ENCODE data around the gene ASB1. TPM values are rescaled to one million over a fixed set of nuclear protein-coding genes. Genes with fewer than 3 reads are reported as not detected.
A peak's percentile ranks its signal among the peaks of the same experiment; 100 is the strongest.

ASB1 gene
- total and polyA plus RNA-seq, 8 donors: 10.7 to 36.8 (median 18.5) TPM

DNA sequence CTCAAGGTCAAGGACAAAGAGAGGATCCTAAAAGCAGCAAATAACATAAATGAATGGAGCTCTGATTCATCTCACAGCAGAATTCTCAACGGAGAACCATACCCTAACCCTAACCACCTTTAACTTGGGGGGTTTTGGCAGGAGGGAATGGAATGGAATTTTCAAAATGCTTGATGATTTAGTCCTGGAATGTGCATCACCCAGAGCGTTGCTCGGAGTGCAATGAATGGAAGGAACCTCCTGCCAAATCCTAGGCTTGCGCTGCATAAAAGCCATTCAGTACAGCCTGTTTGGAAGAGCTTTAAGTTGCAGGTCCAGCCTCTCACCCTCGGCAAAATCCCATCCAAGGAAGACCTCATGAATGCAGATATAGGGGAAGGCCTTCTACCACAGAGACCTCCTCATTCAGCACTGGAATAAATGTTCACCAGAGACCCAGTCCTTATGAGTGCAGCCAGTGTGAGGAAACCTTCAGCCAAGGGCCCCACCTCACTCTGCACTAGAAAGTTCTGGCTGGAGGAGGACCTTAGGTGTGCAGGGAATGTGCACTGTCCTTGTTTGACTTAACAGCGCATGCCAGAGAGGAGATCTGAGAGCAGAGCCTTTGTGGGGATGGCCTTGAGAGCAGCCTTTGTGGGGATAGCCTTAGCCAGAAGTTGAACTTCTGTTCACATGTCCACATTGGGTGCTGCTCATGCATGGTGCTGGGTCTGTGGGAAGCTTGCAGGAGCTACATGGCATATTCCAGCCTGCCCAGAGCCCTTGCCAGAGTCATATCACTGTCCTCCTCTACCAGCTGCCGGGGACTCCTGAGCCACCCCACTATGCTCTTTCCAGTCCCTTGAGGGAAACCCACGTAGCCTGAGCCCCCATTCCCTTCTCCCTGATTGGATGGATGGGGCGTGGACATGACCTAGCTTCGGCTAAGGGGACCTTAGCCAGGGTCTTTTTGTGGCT is 30.5 kb downstream of the ASB1 start:
- no peak overlapping the region for H3K4me3 ChIP-seq
- H3K27ac ChIP-seq: no peak overlapping the region
- 87 to 93% (median 90%) methylated on average over 10 of the region's 10 CpGs for WGBS, 5 donors
- intact Hi-C loops (cut with DNase I; ENCODE audit: low total_unique reads): loop anchor here (5.0 kb wide), 1 partner anchor 85 kb away; no protein-coding TSS in a partner anchor
- no peak for DNase-seq
- peaks cover 0 to 19% (median 9%) of the 10 kb centered on the region in 4 donors for H3K4me1 ChIP-seq
- TF ChIP-seq POLR2A (IDR thresholded peaks at IDR 0.05): no peak
- no peak for TF ChIP-seq EP300 (IDR thresholded peaks at IDR 0.05)
- TF ChIP-seq POLR2AphosphoS5 (IDR thresholded peaks at IDR 0.05): no peak
- no peak for TF ChIP-seq CTCF (IDR thresholded peaks at IDR 0.05)
- peaks cover 0 to 6% (median 6%) of the 10 kb centered on the region in 4 donors for H3K36me3 ChIP-seq
- no peaks in the 10 kb centered on the region for H3K27me3 ChIP-seq
- peaks cover 0 to 7% (median 0%) of the 10 kb centered on the region in 4 donors for H3K9me3 ChIP-seq

DNA sequence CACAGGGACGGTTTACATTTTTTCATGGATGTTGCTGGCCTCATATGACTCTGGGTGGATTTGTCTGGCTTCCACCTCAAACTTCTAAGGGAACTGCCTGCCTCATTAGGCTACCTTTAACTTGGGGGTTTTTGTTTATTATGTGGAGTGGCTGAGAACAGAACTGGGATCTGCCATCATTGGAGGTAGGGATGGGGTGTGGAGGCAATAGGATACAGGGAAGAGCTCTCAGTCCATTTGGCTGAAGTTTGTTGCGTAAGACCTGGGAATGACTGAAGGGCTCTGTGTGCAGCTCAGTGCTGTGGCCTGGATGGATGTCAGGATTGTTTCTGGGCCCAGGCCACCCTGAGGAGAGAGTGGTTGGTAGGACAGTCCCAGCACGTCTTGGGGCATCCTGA is 31.2 kb downstream of the ASB1 start:
- Histone ChIP-seq H3K27me3 (no peaks in the 10 kb centered on the region), H3K27ac (no peak overlapping the region), H3K9me3 (peaks cover 0 to 7% (median 0%) of the 10 kb centered on the region in 4 donors), H3K36me3 (no peaks in the 10 kb centered on the region), H3K4me3 (no peak overlapping the region), H3K4me1 (peaks cover 0 to 19% (median 9%) of the 10 kb centered on the region in 4 donors)
- WGBS, 5 donors: 70 to 88% (median 86%) methylated on average over 3 of the region's 3 CpGs
- DNase-seq: no peak
- TF ChIP-seq POLR2AphosphoS5 (IDR thresholded peaks at IDR 0.05) (no peak), EP300 (IDR thresholded peaks at IDR 0.05) (no peak), CTCF (IDR thresholded peaks at IDR 0.05) (no peak), POLR2A (IDR thresholded peaks at IDR 0.05) (no peak)
- intact Hi-C loops (cut with DNase I; ENCODE audit: low total_unique reads): loop anchor here (5.0 kb wide), 1 partner anchor 86 kb away; no protein-coding TSS in a partner anchor

DNA sequence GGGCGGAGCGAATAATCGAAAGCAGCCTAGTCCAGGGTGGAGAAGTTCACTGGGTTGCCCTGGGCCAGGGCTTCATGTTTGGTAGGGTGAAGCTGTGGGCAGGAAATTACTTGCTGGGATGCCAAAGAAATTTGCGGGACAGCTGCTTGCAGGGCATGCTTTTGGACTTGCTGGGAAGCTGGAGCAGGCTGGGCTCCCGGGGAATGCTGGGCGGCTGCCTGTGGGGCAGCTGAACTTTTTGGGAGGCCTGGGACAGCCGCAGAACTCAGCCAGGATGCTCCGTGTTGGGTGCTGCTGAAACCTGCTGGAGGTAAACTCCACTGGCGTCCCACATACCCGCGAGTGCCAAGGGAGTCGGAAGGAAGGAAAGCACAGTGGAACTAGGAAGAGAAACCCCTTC is 31.9 kb downstream of the ASB1 start:
- TF ChIP-seq CTCF (IDR thresholded peaks at IDR 0.05) (no peak), EP300 (IDR thresholded peaks at IDR 0.05) (no peak), POLR2A (IDR thresholded peaks at IDR 0.05) (no peak), POLR2AphosphoS5 (IDR thresholded peaks at IDR 0.05) (no peak)
- no peaks in the 10 kb centered on the region for H3K36me3 ChIP-seq
- H3K9me3 ChIP-seq: peaks cover 0 to 7% (median 0%) of the 10 kb centered on the region in 4 donors
- peaks cover 0 to 19% (median 9%) of the 10 kb centered on the region in 4 donors for H3K4me1 ChIP-seq
- no peaks in the 10 kb centered on the region for H3K27me3 ChIP-seq
- WGBS, 5 donors: 57 to 86% (median 69%) methylated on average over 10 to 12 of the region's 12 CpGs
- no peak for DNase-seq
- intact Hi-C loops (cut with DNase I; ENCODE audit: low total_unique reads): loop anchor here (5.0 kb wide), 1 partner anchor 86 kb away; no protein-coding TSS in a partner anchor
- no peak overlapping the region for H3K4me3 ChIP-seq
- peak overlapping the region in 1 of 5 donors; percentile 69 for H3K27ac ChIP-seq

DNA sequence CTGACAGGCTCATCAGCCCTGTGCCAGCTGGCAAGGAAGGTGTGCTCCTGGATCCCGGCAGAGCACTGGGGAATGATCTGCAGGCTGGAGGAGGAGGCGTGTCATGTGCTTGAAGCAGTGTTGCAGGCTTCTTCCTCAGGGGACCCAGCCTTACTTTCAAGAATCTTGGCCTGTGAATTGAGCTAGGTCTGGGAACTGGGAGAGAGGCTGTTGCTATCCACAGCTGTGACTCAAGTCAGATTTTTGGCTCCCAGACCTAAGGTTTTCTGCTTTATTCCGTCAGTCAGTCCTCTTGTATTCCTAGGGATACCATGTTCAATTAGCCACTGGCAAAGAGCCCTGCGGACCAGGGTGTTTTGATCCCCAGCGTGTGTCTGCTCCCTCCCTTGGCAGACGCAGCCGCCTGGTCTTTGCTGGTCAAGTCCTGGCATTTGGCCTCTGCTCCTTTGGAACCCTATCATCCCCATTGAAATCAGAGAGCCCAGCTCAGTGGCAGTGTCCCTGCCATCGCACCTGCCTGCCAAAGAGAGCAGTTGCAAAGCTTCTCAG is 32.4 kb downstream of the ASB1 start:
- Histone ChIP-seq H3K36me3 (no peaks in the 10 kb centered on the region), H3K27ac (peak overlapping the region in 2 of 5 donors; percentile 44 to 69), H3K9me3 (peaks cover 0 to 7% (median 0%) of the 10 kb centered on the region in 4 donors), H3K4me3 (no peak overlapping the region), H3K27me3 (no peaks in the 10 kb centered on the region), H3K4me1 (peaks cover 0 to 19% (median 9%) of the 10 kb centered on the region in 4 donors)
- 46 to 61% (median 55%) methylated on average over 8 of the region's 8 CpGs for WGBS, 5 donors
- TF ChIP-seq POLR2AphosphoS5 (IDR thresholded peaks at IDR 0.05): no peak
- intact Hi-C loops (cut with DNase I; ENCODE audit: low total_unique reads): loop anchor here (5.0 kb wide), 1 partner anchor 87 kb away; no protein-coding TSS in a partner anchor
- peak; percentile 67 to 84 for DNase-seq
